HepG2 (cell line): ENCODE data around the gene MXD1. TPM values are rescaled to one million over a fixed set of nuclear protein-coding genes. Genes with fewer than 3 reads are reported as not detected.

Experiments
- AHDC1 ChIP-seq: sonication (generic); formaldehyde crosslinking; IDR thresholded peaks from 2 replicates; pipeline ENCODE4 v1.5.1; 2020; ENCODE audit warnings: mild to moderate bottlenecking, missing genetic modification reagents, borderline replicate concordance
- ATF4 ChIP-seq, 2 experiments: fragments of 450-650 bp in 1 of 2; sonication (generic) in 1 of 2; formaldehyde crosslinking; IDR thresholded peaks; 2 replicates each; pipeline versions ENCODE4 v1.5.0 to v1.8.0; 2020 to 2022; ENCODE audit warnings: mild to moderate bottlenecking in 1 of 2, missing genetic modification reagents in 1 of 2
- HMG20B ChIP-seq: conservative IDR thresholded peaks from 2 replicates; pipeline ENCODE4 v1.6.1; 2016; ENCODE audit warnings: missing genetic modification reagents, missing compliant biosample characterization
- HNF4G ChIP-seq, 2 experiments: sonication (generic) in 1 of 2; formaldehyde crosslinking in 1 of 2; IDR thresholded peaks; 2 replicates each; pipeline versions ENCODE4 v1.4.0 to v1.6.1; 2011 to 2020; ENCODE audit warnings: borderline replicate concordance in 2 of 2, low read depth in 2 of 2, mild to moderate bottlenecking in 2 of 2, low read length in 1 of 2, missing genetic modification reagents in 1 of 2, moderate library complexity in 1 of 2
- MXD3 ChIP-seq: IDR thresholded peaks from 2 replicates; pipeline ENCODE4 v1.6.1; 2016; ENCODE audit warnings: mild to moderate bottlenecking, missing biosample characterization, missing genetic modification reagents
- MXI1 ChIP-seq: IDR thresholded peaks from 3 replicates; pipeline ENCODE4 v1.6.1; 2012; ENCODE audit warnings: low read depth, low read length, inconsistent platforms, borderline replicate concordance
- RELA ChIP-seq: sonication (generic); formaldehyde crosslinking; IDR thresholded peaks from 2 replicates; pipeline ENCODE4 v1.4.0; 2020; ENCODE audit warnings: missing genetic modification reagents
- REST ChIP-seq, 2 experiments: IDR thresholded peaks; 2 replicates each; pipeline ENCODE4 v1.6.1; 2011 to 2012; ENCODE audit warnings: low read length in 2 of 2, borderline replicate concordance in 1 of 2, low read depth in 1 of 2, mild to moderate bottlenecking in 1 of 2, moderate library complexity in 1 of 2
- YEATS4 ChIP-seq: sonication (generic); formaldehyde crosslinking; IDR thresholded peaks from 2 replicates; pipeline ENCODE4 v1.4.0; 2020; ENCODE audit warnings: missing genetic modification reagents, borderline replicate concordance
- ZFP82 ChIP-seq: sonication (generic); formaldehyde crosslinking; IDR thresholded peaks from 2 replicates; pipeline ENCODE4 v1.5.1; 2020; ENCODE audit warnings: mild to moderate bottlenecking, missing genetic modification reagents, borderline replicate concordance
- ZNF414 ChIP-seq: sonication (generic); formaldehyde crosslinking; IDR thresholded peaks from 2 replicates; pipeline ENCODE4 v1.5.0; 2020; ENCODE audit warnings: missing genetic modification reagents
- ZNF460 ChIP-seq: sonication (generic); formaldehyde crosslinking; IDR thresholded peaks from 2 replicates; pipeline ENCODE4 v1.5.1; 2020; ENCODE audit warnings: missing genetic modification reagents, mild to moderate bottlenecking, borderline replicate concordance
- ZNF768 ChIP-seq: sonication (generic); formaldehyde crosslinking; IDR thresholded peaks from 2 replicates; pipeline ENCODE4 v1.4.0; 2020; ENCODE audit warnings: missing genetic modification reagents
- ZNF878 ChIP-seq: sonication (generic); formaldehyde crosslinking; IDR thresholded peaks from 2 replicates; pipeline ENCODE4 v1.8.1; 2023; ENCODE audit warnings: mild to moderate bottlenecking, missing genetic modification reagents, moderate library complexity
- polyA plus RNA-seq, 8 experiments: library from polyadenylated mRNA; depleted of rRNA in 3 of 8; stranded (reverse) in 7 of 8; unstranded in 1 of 8; fragments of >200 nt; fragmentation: Illumina TruSeq in 4 of 8; extraction: Trizol in 4 of 8; gene quantifications; 2 replicates each; pipeline versions ENCODE4 v1.2.1 to v1.2.3, GENCODE V29; 2011 to 2016; ENCODE audit warnings: low read depth in 4 of 8, missing spikeins in 1 of 8, mixed read lengths in 1 of 8; ENCODE audit not compliant: insufficient read depth in 1 of 8
- total RNA-seq, 5 experiments: library from RNA; depleted of rRNA; stranded (reverse); fragments of >200 nt; fragmentation: Illumina TruSeq; extraction: Trizol; gene quantifications; 2 replicates each; pipeline ENCODE4 v1.2.3, GENCODE V29; 2016; ENCODE audit warnings: low read depth in 1 of 5

The MXD1 gene
- total and polyA plus RNA-seq, 2 of the 13 experiments (the other 11 are each of a cell fraction or from before 2014, with no cell fraction given): 6.4 to 14.9 TPM

GRCh38 chr2:69946351-69947324, 31.7 kb downstream of the MXD1 start (continued):
- TF ChIP-seq AHDC1 (CRISPR knock-in tag): peak; percentile 62; the same call in 1 of the 2 replicates
- 0 out of 2 replicates have a peak, but pooled peaks have one; percentile 21 for TF ChIP-seq ZNF878 (CRISPR knock-in tag)
- peak in 1 of 2 experiments; percentile 21; a peak in 1 of 4 replicates for TF ChIP-seq REST (IDR thresholded peaks at IDR 0.05; ENCODE audit: borderline replicate concordance in 1 of 2, low read depth in 1 of 2, low read length in 2 of 2)
- peak; percentile 2; the same call in 1 of the 2 replicates for TF ChIP-seq HNF4G (IDR thresholded peaks at IDR 0.05; ENCODE audit: borderline replicate concordance, low read depth, low read length)
- TF ChIP-seq HNF4G (CRISPR knock-in tag; IDR thresholded peaks at IDR 0.05; ENCODE audit: borderline replicate concordance, low read depth): no peak
- TF ChIP-seq MXD3 (CRISPR knock-in tag): 0 out of 2 replicates have a peak, but pooled peaks have one; percentile 8
- TF ChIP-seq MXI1: peak; percentile 51; the same call in 1 of the 3 replicates
- TF ChIP-seq ATF4 (CRISPR knock-in tag; IDR thresholded peaks at IDR 0.05): peak in 1 of 2 experiments; percentile 49; a peak in 1 of 4 replicates
- no peak for TF ChIP-seq HMG20B (CRISPR knock-in tag)
- no peak for TF ChIP-seq ZNF768 (CRISPR knock-in tag)
- TF ChIP-seq RELA (CRISPR knock-in tag): no peak
- no peak for TF ChIP-seq ZFP82
- no peak for TF ChIP-seq ZNF414 (CRISPR knock-in tag)
- TF ChIP-seq YEATS4: 0 out of 2 replicates have a peak, but pooled peaks have one; percentile 23
- TF ChIP-seq ZNF460 (CRISPR knock-in tag): no peak
